ENCODE measurements around the gene ECHS1.
A peak's percentile ranks its signal among the peaks of the same experiment; 100 is the strongest.

Gene ECHS1

DNA sequence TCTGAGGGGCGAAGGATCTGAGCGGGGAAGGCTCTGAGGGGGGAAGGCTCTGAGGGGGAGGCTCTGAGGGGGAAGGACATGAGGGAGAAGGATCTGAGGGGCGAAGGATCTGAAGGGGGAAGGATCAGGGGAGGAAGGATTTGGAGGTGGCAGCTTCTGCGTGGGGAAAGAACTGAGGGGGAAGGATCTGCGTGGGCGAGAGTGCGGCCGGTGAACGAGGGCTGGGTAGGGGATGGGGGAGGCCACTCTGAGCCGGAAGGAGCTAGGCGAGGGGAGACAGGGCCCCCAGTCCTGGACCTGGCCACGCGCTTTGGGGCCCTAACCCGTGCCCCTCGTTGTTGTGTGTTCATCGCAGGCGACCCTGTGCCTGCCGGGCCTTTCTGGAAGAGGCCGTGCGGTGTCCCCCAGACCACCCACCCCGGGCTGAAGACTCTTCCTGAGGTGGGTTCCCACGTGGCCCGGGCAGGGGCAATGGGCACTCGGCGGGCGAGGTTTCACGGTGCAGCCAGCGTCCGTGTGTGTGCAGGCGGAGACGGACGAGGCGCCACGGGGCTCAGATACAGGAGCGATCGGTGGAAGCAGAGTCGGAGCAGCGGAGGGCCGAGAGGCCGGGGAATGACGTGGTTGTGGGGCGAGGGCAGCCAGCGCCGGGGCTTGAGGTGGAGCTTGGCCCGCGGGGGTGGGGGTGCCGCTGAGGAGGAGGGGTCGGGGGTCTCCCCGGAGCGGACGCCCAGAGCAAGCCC, 38.5 kb downstream of the ECHS1 start:
- H3K27me3 ChIP-seq (ENCODE audit: control insufficient read depth, insufficient read depth, low read length) = peaks cover 85% of the 10 kb centered on the region
- no peak overlapping the region for H3K27ac ChIP-seq (ENCODE audit: low read length)
- no peak overlapping the region for H3K9ac ChIP-seq (ENCODE audit: low read length)
- H3K4me1 ChIP-seq (ENCODE audit: control insufficient read depth, low read depth, low read length) = no peaks in the 10 kb centered on the region
- H3K4me3 ChIP-seq (ENCODE audit: low read length) = peak overlapping the region; percentile 42
- H3K36me3 ChIP-seq (ENCODE audit: control insufficient read depth, low read depth, low read length) = no peaks in the 10 kb centered on the region
- H3K9me3 ChIP-seq (ENCODE audit: control insufficient read depth, low read depth, low read length) = no peaks in the 10 kb centered on the region

DNA sequence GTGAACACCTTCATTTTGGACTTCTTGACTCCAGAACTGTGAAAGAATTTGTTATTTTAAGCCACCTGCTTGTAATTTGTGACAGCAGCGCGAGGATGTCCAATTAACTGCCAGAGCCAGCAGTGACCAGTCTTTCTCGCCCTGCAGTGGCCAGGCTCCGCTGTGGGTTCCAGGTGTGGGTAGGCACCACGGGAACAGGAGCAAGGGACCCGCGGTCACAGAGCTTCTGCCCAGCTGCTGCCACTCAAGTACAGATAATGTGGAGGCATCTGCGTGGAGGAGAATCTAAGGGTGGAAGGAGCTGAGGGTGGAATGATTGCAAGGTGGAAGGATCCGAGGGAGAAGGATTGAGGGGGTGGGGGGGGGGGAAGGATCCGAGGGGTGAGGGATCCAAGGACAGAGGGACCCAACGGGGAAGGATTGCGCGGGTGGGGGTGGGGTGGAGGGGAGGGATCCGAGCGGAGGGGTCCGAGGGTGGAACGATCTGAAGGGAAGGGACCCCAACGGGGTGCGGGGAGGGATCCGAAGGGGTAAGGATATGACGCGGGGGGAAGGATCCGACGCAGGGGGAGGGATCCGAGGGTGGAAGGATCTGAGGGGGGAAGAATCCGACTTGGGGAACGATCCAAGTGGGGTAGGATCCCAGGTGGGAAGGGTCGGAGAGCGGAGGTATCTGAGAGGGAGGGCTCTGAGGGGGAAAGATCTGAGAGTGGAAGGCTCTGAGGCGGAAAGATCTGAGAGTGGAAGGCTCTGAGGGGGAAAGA, 40.0 kb downstream of the ECHS1 start:
- Histone ChIP-seq H3K4me3 (ENCODE audit: low read length) (no peak overlapping the region), H3K36me3 (ENCODE audit: control insufficient read depth, low read depth, low read length) (no peaks in the 10 kb centered on the region), H3K9me3 (ENCODE audit: control insufficient read depth, low read depth, low read length) (no peaks in the 10 kb centered on the region), H3K27ac (ENCODE audit: low read length) (no peak overlapping the region), H3K27me3 (ENCODE audit: control insufficient read depth, insufficient read depth, low read length) (peaks cover 96% of the 10 kb centered on the region), H3K4me1 (ENCODE audit: control insufficient read depth, low read depth, low read length) (no peaks in the 10 kb centered on the region), H3K9ac (ENCODE audit: low read length) (no peak overlapping the region)

DNA sequence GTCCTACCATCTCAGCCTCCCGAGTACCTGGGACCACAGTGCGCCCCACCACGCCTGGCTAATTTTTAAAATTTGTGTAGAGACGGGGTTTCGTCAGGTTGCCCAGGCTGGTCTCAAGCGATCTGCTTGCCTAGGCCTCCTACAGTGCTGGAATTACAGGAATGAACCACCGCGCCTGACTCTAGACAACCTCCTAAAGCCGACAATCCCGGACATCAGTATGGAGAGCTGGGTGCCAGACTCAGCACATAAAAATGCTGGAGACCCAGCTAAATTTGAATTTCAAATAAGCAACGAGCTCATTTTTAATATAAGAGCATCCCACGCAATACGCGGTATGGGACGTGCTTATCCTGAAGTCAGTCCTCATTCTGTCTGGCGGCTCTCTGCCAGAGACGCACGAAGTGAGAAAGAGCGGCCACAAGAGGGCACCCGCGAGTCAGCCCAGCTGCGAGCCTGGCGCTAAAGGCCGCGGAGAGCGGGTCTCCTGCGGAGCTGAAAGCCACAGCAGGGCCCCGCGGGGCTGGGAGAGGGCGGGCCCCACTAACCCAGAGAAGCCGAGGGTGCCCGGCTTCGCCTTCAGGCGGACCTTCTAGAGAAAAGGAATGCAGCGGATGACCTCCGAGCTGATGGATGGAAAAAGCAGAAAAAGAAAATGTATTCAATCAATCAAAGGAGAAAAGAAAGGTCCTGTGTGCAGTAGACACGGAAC, 43.5 kb downstream of the ECHS1 start:
- H3K4me3 ChIP-seq (ENCODE audit: low read length) = no peak overlapping the region
- H3K9ac ChIP-seq (ENCODE audit: low read length) = no peak overlapping the region

DNA sequence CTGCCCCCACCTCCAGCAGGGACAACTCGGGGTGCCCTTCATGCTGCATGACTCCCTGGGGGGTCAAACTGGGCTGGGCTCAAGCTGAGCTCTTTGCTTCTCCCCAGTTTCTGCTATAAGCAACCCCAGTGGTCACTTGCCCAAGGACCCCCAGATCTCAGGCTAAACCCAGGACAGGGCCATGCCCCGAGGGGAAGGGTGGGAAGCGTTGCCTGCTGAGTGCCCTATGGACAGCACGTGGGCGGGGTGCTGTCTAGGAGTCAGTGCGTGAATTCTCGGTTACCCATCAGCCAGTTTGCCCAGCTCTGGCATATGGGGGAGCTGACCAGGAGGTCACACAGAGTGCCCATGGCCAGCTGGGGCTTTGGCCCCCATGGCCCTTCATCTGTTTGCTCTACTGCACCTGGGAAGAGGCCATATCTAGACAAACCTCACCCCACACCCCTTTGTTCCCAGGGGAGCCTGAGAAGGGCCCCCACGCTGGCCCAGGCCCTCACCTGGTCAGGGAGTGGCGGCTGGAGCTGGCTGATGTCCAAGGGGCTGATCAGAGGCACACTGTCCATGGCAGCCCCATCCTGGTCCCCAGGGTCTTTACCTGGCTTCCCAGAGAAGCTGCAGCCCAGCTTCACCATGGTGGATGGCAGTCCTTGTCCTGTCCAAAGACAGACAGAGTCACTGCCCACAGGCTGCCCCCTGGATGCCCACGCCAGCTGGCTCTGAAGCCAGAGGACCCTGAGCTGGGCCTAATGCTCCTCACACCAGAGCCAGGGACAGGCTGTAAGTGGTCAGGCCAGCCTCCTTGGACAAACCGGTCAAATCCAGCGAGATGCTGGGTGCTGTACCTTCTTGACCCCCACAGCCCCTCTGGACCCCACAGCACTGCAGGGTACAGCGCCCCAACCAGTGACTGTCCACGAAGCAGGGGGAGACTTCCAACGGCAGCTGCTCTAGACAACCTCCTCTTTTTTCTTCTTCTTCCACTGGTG, 44.5 kb downstream of the ECHS1 start:
- H3K27me3 ChIP-seq (ENCODE audit: control insufficient read depth, insufficient read depth, low read length) = peaks cover 86% of the 10 kb centered on the region
- H3K36me3 ChIP-seq (ENCODE audit: control insufficient read depth, low read depth, low read length) = no peaks in the 10 kb centered on the region
- no peaks in the 10 kb centered on the region for H3K9me3 ChIP-seq (ENCODE audit: control insufficient read depth, low read depth, low read length)
- no peak overlapping the region for H3K27ac ChIP-seq (ENCODE audit: low read length)
- H3K9ac ChIP-seq (ENCODE audit: low read length) = no peak overlapping the region
- H3K4me1 ChIP-seq (ENCODE audit: control insufficient read depth, low read depth, low read length) = no peaks in the 10 kb centered on the region
- no peak overlapping the region for H3K4me3 ChIP-seq (ENCODE audit: low read length)

More for the DNA sequence above, 43.5 kb downstream of the ECHS1 start:
- H3K4me1 ChIP-seq (ENCODE audit: control insufficient read depth, low read depth, low read length) = no peaks in the 10 kb centered on the region
- H3K36me3 ChIP-seq (ENCODE audit: control insufficient read depth, low read depth, low read length) = no peaks in the 10 kb centered on the region
- no peak overlapping the region for H3K27ac ChIP-seq (ENCODE audit: low read length)
- H3K9me3 ChIP-seq (ENCODE audit: control insufficient read depth, low read depth, low read length) = no peaks in the 10 kb centered on the region
- H3K27me3 ChIP-seq (ENCODE audit: control insufficient read depth, insufficient read depth, low read length) = peaks cover 96% of the 10 kb centered on the region

DNA sequence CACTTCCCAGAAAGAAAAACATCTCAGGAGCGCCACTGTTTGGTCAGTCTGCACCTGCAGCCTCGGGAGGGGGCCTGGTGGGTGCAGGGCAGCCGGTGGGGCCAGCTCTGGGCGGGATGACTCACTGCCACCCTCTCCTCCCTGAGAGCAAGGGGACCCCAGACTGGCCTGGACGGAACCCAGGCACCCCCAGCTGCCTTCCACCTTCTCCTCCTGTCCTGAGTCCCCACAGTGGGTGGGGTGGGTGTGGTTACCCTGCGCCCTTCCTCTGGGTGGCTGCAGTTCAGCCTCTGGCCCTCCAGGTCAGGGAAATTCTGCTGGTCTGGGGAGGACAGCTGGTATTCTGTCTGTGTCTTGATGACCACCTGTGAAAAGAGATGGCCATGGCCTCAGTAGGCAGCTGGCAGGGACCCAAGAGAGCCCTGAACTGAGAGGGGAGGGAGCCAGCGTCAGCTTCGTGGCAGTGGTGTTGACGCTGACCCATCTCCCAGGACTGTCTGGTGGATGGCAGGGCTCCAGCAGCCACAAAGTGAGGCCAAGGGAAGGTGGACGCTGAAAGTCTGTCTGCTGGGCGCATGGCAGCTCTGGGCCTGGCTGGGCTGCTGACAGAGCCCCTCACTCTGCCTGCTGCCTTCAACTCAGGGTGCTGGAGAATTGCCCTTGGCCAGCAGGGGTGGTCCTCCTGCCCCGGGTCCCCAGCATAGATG, 45.4 kb downstream of the ECHS1 start:
- Histone ChIP-seq H3K27me3 (ENCODE audit: control insufficient read depth, insufficient read depth, low read length) (peaks cover 78% of the 10 kb centered on the region), H3K4me3 (ENCODE audit: low read length) (no peak overlapping the region), H3K27ac (ENCODE audit: low read length) (no peak overlapping the region), H3K36me3 (ENCODE audit: control insufficient read depth, low read depth, low read length) (no peaks in the 10 kb centered on the region), H3K9me3 (ENCODE audit: control insufficient read depth, low read depth, low read length) (no peaks in the 10 kb centered on the region), H3K4me1 (ENCODE audit: control insufficient read depth, low read depth, low read length) (no peaks in the 10 kb centered on the region), H3K9ac (ENCODE audit: low read length) (no peak overlapping the region)

DNA sequence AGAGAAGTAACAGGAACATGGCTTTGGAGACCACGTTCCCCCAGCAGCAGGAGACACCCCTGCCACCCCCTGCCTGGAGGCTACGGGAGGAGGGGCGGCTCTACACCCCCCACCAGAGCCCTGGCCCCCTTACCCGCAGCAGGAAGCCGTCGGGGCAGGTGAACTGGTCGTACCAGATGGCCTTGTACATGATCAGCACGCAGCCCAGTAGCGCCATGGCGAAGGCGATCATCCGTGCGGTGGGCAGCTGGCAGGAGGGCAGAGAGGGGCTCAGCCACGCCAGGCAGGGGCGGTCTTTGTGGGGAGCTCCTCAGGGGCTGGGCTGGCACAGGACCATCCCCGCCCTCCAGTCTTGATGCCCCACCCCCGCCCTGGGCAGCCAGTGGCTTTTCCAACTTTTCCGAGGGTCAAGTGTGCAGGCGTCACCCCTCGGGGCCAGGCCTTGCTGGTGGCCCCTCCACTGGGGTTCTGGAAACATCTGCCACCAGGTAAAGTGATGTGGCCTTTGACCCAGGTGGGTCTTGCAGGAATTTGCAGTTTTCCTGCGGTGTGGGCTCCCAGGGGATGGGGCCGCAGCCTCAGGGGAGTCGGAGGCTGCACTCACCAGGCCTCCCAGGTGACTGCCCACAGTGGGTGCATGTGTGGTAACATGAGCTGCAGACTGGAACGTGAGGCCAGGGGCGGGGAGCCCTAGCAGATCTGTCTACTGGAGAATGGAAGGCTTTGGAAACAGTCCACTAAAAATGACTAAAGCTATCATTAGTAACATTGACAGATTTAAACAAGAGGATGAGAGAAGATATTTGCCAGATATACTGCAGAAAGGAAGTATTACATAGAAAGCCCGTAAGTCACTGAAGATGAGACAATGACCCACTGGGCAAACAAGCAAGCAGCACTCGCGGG, 46.2 kb downstream of the ECHS1 start:
- H3K4me3 ChIP-seq (ENCODE audit: low read length) = no peak overlapping the region
- no peak overlapping the region for H3K27ac ChIP-seq (ENCODE audit: low read length)
- no peaks in the 10 kb centered on the region for H3K4me1 ChIP-seq (ENCODE audit: control insufficient read depth, low read depth, low read length)
- no peak overlapping the region for H3K9ac ChIP-seq (ENCODE audit: low read length)
- H3K27me3 ChIP-seq (ENCODE audit: control insufficient read depth, insufficient read depth, low read length) = peaks cover 70% of the 10 kb centered on the region
- no peaks in the 10 kb centered on the region for H3K36me3 ChIP-seq (ENCODE audit: control insufficient read depth, low read depth, low read length)
- H3K9me3 ChIP-seq (ENCODE audit: control insufficient read depth, low read depth, low read length) = no peaks in the 10 kb centered on the region

DNA sequence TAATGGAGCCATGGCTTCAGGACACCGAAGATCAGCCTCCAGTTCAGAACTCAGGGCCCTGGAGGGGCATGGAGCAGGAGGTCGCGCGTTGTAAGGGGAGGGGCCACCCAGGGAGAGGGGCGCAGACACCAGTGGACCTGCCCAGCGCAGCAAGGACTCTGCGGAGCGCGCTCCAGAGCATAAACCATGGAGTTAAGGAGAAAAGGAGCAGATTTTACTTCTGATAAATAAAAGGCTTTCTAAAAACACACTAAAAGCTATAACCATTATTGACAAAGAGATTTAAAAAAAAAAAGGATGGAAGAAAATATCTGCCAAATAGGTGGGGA, 47.0 kb downstream of the ECHS1 start:
- Histone ChIP-seq H3K4me3 (ENCODE audit: low read length) (peak overlapping the region; percentile 44), H3K27me3 (ENCODE audit: control insufficient read depth, insufficient read depth, low read length) (peaks cover 62% of the 10 kb centered on the region), H3K27ac (ENCODE audit: low read length) (no peak overlapping the region)

DNA sequence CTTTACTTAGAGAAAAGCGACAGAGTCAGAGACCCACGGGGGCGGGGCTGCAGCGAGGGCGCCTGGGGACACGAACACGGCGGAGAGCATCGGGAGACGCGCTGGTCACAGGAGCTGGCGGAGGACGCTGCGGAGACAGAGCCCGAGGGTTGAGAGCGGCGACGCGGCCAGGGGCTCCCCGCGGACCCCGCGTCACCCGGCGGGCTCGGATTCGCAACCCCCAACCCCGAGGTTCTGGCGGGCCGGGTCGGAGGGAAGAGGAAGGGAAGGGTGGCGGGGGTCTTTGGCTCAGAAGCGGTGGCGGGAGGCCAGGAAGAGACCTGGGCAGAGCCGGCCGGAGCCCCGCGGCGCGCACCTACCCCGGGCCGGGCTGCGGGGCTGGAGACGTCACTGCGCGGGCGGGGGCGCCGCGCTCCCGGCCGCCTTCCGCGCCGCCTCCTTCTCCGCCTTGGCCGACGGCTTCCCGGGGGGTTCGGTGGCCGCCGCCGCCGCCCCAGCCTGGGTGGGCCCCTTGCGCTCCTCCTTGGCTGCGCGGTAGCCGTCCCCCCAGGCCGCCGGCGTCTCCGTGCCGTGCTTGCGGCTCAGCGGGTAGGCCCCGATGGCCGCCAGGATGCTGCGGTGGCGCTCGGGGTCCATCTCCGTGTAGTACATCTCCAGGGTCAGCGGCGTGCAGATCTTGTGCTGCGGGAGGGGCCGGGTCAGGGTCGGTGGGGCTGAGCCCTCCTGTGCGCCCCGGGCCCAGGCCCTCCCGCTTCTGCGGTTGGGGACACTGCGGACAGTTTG, 47.5 kb downstream of the ECHS1 start:
- no peak overlapping the region for H3K9ac ChIP-seq (ENCODE audit: low read length)
- H3K27me3 ChIP-seq (ENCODE audit: control insufficient read depth, insufficient read depth, low read length) = peaks cover 56% of the 10 kb centered on the region
- no peaks in the 10 kb centered on the region for H3K9me3 ChIP-seq (ENCODE audit: control insufficient read depth, low read depth, low read length)
- no peak overlapping the region for H3K27ac ChIP-seq (ENCODE audit: low read length)
- no peaks in the 10 kb centered on the region for H3K4me1 ChIP-seq (ENCODE audit: control insufficient read depth, low read depth, low read length)
- no peaks in the 10 kb centered on the region for H3K36me3 ChIP-seq (ENCODE audit: control insufficient read depth, low read depth, low read length)
- H3K4me3 ChIP-seq (ENCODE audit: low read length) = peak overlapping the region; percentile 44

More for the DNA sequence above, 47.0 kb downstream of the ECHS1 start:
- Histone ChIP-seq H3K4me1 (ENCODE audit: control insufficient read depth, low read depth, low read length) (no peaks in the 10 kb centered on the region), H3K36me3 (ENCODE audit: control insufficient read depth, low read depth, low read length) (no peaks in the 10 kb centered on the region), H3K9ac (ENCODE audit: low read length) (no peak overlapping the region), H3K9me3 (ENCODE audit: control insufficient read depth, low read depth, low read length) (no peaks in the 10 kb centered on the region)

DNA sequence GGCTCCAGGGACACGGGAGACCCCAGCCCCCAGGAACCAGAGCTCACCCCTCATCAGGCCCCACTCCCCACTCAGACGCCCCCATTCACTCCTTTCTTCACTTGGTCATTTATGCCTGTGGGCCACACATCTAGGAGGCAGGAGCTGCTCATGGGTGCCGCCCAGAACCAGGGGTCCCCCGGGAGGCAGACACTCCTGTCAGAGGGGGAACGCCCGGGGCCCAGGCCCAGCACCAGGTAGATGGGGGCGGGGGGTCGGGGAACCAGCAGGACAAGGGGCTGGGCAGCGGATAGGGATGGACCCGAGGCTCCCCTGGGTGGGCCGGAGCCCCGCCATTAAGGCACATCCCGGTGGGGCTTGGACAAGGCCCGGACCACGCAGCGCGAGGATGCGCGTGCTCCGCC, 48.3 kb downstream of the ECHS1 start:
- Histone ChIP-seq H3K9me3 (ENCODE audit: control insufficient read depth, low read depth, low read length) (no peaks in the 10 kb centered on the region), H3K27me3 (ENCODE audit: control insufficient read depth, insufficient read depth, low read length) (peaks cover 52% of the 10 kb centered on the region), H3K4me3 (ENCODE audit: low read length) (no peak overlapping the region), H3K9ac (ENCODE audit: low read length) (no peak overlapping the region), H3K27ac (ENCODE audit: low read length) (no peak overlapping the region), H3K36me3 (ENCODE audit: control insufficient read depth, low read depth, low read length) (no peaks in the 10 kb centered on the region), H3K4me1 (ENCODE audit: control insufficient read depth, low read depth, low read length) (no peaks in the 10 kb centered on the region)

All from iPS-18a (cell line).